ENCODE results near the gene RNF220.

DNA sequence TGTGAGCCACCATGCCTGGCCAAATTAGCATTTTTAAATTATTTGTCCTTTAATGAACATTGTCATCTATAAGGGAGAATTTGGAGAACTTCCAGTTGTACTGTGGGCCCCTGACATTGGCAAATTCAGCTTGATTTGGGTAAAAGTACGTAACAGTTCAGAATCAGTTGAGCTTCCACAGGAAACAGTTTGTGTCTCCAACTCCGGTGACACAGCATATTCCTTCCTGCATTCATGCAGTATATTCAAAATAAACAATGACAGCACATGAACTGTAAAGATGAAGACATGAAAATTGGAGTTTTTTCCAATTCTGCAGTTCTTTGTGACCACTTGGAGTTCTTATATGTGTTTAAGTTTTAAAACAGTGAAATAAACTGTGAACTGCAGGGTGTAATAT lies 28.2 kb downstream of the RNF220 start:
- TF ChIP-seq CTCF (conservative IDR thresholded peaks at IDR 0.05; ENCODE audit: low read depth, low read length): no peak
- no peak for TF ChIP-seq EZH2 (IDR thresholded peaks at IDR 0.05; ENCODE audit: low read length, unreplicated experiment)
